Effector memory CD4-positive, alpha-beta T cell (primary cell): Measurements from ENCODE around the gene PSMB11.

Experiments
- DNase-seq, 3 donors: peaks; one replicate each; pipeline ENCODE4 v3.0.0-alpha.2; 2020
- H3K27ac ChIP-seq: 2 replicates; pipeline ENCODE4 v1.7.0; 2013; ENCODE audit warnings: mild to moderate bottlenecking, low read length, moderate library complexity; ENCODE audit not compliant: insufficient read depth, poor library complexity, severe bottlenecking
- H3K27me3 ChIP-seq: replicated peaks from 2 replicates; pipeline ENCODE4 v1.7.0; 2013; ENCODE audit warnings: mild to moderate bottlenecking, low read length; ENCODE audit not compliant: insufficient read depth, control insufficient read depth, poor library complexity, severe bottlenecking
- H3K36me3 ChIP-seq: 2 replicates; pipeline ENCODE4 v1.7.0; 2013; ENCODE audit warnings: mild to moderate bottlenecking, low read length, moderate library complexity; ENCODE audit not compliant: control insufficient read depth, insufficient read depth
- H3K4me1 ChIP-seq: 2 replicates; pipeline ENCODE4 v1.7.0; 2013; ENCODE audit warnings: low read length, mild to moderate bottlenecking; ENCODE audit not compliant: control insufficient read depth, insufficient read depth, poor library complexity, severe bottlenecking
- H3K4me3 ChIP-seq: 2 replicates; pipeline ENCODE4 v1.7.0; 2013; ENCODE audit warnings: low read length, low read depth, mild to moderate bottlenecking; ENCODE audit not compliant: insufficient read depth, poor library complexity, severe bottlenecking
- H3K9me3 ChIP-seq: 2 replicates; pipeline ENCODE4 v1.7.0; 2013; ENCODE audit warnings: mild to moderate bottlenecking, low read length, moderate library complexity; ENCODE audit not compliant: control insufficient read depth

Gene PSMB11

DNA sequence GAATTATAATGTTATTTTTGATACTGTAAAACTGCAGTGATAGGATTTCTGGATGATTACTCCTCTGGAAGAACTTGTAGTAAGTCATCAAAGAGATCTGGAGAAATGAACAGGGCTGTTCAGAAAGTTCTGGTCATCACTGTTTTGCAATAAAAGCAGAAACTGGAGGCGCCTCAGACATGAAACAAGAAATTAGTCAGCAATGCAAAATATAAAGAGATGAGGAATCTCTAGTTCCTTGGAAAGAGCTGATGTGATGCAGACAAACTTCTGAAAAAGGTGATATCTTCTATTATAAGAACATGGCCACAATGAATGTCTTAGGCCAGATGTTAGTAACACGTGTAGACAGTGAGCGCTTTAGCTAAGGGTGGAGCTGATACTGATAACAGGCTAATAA is 43.4 kb downstream of the PSMB11 start:
- Histone ChIP-seq H3K4me3 (no peak overlapping the region), H3K27me3 (no peaks in the 10 kb centered on the region), H3K4me1 (no peaks in the 10 kb centered on the region), H3K27ac (no peak overlapping the region), H3K9me3 (no peaks in the 10 kb centered on the region), H3K36me3 (peaks cover 87% of the 10 kb centered on the region)
- DNase-seq: no peak

DNA sequence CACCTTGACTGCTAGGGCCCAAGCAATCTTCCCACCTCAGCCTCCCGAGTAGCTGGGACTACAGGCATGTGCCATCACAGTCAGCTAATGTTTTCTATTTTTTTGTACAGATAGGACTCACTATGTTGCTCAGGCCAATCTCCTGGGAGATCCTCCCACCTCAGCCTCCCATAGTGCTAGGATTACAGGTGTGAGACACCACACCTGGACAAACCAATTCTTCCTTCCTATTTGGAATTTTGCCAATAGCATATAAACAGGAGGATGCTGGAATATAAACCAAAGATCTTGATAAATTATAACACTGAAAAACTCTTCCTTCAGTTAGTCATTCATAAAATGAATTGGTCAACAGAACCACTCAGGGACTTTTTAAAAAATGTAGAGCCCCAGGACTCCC is 44.6 kb downstream of the PSMB11 start:
- Histone ChIP-seq H3K27ac (no peak overlapping the region), H3K4me3 (no peak overlapping the region), H3K27me3 (no peaks in the 10 kb centered on the region), H3K36me3 (peaks cover 81% of the 10 kb centered on the region), H3K9me3 (no peaks in the 10 kb centered on the region), H3K4me1 (no peaks in the 10 kb centered on the region)
- no peak for DNase-seq

DNA sequence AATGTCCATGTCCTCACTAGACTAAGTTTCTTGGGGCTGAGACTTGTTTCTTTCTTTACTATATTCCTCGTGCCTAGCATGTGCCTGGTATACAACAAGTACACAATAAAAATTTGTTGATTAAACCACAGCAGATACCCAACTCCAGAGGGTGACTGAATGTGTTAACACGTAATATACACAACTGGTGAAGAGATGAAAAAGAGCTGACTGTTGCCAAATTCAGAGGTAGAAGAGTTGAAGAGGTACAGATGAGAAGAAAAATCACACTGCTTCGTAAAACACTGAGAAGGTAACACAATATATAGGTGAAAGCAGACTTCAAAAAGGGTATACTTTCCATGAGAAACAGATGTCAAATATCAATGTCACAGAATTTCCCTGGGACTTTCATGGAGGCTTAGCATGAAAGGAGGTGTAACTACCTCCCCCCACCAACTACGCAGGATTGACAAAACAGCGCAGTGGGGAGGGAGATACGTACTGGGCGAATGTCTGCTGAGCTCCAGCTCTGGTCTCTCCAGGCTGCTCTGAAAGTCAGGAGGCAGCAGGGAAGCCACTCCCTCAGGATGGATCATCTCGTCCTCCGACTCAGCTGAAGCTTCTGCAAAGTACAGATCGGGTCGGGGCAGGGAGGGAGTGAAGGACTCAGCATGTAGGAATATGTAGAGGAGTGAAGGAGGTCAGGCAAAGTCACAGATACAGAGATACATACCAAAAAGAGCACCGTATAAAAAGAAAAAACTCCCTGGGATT is 47.7 kb downstream of the PSMB11 start:
- Histone ChIP-seq H3K9me3 (no peaks in the 10 kb centered on the region), H3K36me3 (peaks cover 76% of the 10 kb centered on the region), H3K4me1 (peaks cover 18% of the 10 kb centered on the region), H3K27me3 (no peaks in the 10 kb centered on the region), H3K4me3 (no peak overlapping the region), H3K27ac (no peak overlapping the region)
- no peak for DNase-seq

DNA sequence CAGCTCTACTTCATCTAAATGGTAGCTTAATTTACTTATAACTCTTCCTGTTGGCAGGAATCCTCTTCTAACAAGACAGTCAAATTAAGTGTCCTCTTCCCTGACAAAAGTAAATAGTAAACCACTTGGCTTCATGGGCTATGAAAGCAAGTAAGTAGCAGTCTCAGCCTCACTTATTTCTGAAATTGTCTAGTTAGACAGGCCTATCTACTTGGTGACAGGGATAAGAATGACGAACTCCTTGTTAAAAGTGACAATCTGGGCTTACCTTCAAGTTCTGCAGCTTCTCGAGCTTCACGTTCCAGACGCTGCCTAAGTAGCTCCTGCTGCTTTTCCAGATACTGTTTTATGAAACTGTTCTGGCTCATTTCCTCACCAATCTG is 48.2 kb downstream of the PSMB11 start:
- DNase-seq: no peak
- H3K4me3 ChIP-seq: no peak overlapping the region
- H3K27ac ChIP-seq: no peak overlapping the region
- peaks cover 70% of the 10 kb centered on the region for H3K36me3 ChIP-seq
- H3K4me1 ChIP-seq: peaks cover 18% of the 10 kb centered on the region
- H3K27me3 ChIP-seq: no peaks in the 10 kb centered on the region
- H3K9me3 ChIP-seq: no peaks in the 10 kb centered on the region

DNA sequence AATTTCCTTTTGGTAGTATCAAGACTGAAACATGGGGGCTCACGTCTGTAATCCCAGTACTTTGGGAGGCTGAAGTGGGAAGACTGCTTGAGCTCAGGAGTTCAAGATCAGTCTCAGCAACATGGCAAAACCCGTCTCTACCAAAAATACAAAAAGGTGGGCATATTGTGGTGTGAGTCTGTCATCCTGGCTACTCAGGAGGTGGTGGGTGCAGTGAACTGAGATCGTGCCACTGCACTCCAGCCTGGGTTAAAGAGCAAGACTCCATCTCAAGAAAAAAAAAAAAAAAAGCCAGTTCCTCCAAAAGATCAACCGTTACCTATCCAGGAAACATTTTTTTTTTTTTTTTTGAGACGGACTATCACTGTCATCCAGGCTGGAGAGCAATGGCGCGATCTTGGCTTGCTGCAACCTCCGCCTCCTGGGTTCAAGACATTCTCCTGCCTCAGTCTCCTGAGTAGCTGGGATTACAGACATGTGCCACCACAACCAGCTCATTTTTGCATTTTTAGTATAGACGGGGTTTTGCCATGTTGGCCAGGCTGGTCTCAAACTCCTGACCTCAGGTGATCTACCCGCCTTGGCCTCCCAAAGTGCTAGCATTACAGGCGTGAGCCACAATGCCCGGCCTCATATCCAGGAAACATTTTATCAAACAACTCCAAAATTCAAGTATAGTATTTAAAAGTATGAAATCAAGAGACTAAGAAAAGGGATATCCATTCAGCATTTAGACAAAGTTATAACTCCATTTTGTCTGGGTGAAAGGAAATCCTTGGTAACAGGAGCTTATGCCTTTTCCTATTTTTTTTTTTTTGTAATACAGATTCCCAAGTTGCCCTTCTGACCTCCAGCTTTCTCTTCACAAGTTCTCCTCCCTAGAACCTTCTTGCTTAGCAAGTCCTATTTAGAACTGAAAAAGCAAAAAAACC is 49.5 kb downstream of the PSMB11 start:
- Histone ChIP-seq H3K27ac (no peak overlapping the region), H3K27me3 (no peaks in the 10 kb centered on the region), H3K36me3 (peaks cover 59% of the 10 kb centered on the region), H3K9me3 (no peaks in the 10 kb centered on the region), H3K4me1 (peaks cover 18% of the 10 kb centered on the region), H3K4me3 (no peak overlapping the region)
- DNase-seq: no peak

DNA sequence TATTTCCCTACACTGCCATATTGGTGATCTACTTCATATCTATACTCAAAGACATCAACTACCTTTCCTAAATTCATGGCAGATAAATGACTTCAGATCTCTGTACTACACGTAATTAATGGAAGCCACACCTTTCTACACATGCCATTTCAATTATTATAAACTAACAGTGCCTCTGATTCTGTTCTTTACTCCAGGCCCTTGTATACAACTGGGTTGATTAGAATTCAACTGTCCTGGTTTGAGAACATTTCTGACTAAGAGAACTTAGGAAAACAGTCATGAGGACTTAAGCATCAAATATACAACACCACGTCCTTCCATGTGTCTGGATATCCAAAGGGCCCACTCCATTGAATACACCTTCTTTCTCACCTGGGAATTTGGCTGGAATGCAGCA is 51.1 kb downstream of the PSMB11 start:
- DNase-seq: no peak
- Histone ChIP-seq H3K36me3 (peaks cover 53% of the 10 kb centered on the region), H3K27me3 (no peaks in the 10 kb centered on the region), H3K4me3 (no peak overlapping the region), H3K27ac (no peak overlapping the region), H3K9me3 (no peaks in the 10 kb centered on the region), H3K4me1 (peaks cover 18% of the 10 kb centered on the region)

DNA sequence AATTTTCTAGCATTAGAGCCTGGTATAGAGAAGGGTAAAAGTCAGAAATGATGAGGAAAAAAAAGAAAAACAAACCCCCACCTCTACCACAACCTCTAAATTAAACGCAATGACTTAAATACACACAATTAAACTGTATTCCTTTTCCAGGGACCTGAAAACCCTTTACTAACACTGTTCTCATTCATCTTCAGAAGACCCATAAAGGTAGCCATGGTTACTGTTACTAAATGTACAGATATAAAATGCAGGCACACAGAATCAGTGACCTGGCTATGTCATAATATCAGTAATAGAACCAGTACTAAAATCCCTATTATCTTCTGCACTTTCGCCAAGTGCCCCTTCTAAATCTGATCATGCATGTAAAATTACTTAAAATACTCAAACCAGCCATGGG is 51.5 kb downstream of the PSMB11 start:
- Histone ChIP-seq H3K4me3 (peak overlapping the region; percentile 71), H3K27ac (no peak overlapping the region), H3K9me3 (no peaks in the 10 kb centered on the region), H3K36me3 (peaks cover 53% of the 10 kb centered on the region), H3K27me3 (no peaks in the 10 kb centered on the region), H3K4me1 (peaks cover 18% of the 10 kb centered on the region)
- no peak for DNase-seq
